ENCODE results near the gene PLA2G3. TPM values are rescaled to one million over a fixed set of nuclear protein-coding genes. Genes with fewer than 3 reads are reported as not detected.

Gene PLA2G3
- total RNA-seq, 1 experiment from 2014 or later: 18.3 TPM

DNA sequence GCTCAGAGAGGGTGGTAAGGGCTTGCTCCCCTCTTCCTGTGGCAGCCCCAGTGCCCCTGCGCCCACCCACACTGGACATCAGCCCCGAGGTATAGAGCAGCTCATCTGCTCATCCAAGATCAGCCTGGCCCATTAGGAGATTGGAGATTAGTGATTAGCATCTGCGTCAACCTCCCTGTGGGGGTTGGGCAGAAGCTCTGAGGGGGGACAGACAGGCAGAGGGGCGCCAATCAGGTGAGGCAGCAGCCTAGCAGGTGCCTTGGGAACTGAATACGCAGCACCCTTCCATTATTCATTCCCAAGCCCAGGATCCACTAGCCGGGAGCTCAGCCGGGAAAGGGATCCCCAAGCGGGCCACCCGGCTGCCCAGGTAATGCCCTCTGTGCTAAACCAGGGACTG, 48.1 kb downstream of the PLA2G3 start:
- TF ChIP-seq CREB1 (CRISPR knock-in tag; IDR thresholded peaks at IDR 0.05): no peak
- TF ChIP-seq ELF4 (CRISPR knock-in tag; IDR thresholded peaks at IDR 0.05; ENCODE audit: low read depth): no peak
- no peak for TF ChIP-seq RORB (CRISPR knock-in tag; IDR thresholded peaks at IDR 0.05)
- TF ChIP-seq, protein P1, sequence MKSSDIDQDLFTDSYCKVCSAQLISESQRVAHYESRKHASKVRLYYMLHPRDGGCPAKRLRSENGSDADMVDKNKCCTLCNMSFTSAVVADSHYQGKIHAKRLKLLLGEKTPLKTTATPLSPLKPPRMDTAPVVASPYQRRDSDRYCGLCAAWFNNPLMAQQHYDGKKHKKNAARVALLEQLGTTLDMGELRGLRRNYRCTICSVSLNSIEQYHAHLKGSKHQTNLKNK (CRISPR knock-in tag; IDR thresholded peaks at IDR 0.05): no peak
- TF ChIP-seq, protein P2, sequence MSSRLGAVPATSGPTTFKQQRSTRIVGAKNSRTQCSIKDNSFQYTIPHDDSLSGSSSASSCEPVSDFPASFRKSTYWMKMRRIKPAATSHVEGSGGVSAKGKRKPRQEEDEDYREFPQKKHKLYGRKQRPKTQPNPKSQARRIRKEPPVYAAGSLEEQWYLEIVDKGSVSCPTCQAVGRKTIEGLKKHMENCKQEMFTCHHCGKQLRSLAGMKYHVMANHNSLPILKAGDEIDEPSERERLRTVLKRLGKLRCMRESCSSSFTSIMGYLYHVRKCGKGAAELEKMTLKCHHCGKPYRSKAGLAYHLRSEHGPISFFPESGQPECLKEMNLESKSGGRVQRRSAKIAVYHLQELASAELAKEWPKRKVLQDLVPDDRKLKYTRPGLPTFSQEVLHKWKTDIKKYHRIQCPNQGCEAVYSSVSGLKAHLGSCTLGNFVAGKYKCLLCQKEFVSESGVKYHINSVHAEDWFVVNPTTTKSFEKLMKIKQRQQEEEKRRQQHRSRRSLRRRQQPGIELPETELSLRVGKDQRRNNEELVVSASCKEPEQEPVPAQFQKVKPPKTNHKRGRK (CRISPR knock-in tag; IDR thresholded peaks at IDR 0.05; ENCODE audit: borderline replicate concordance): no peak
- no peak for TF ChIP-seq TP53 (CRISPR knock-in tag; IDR thresholded peaks at IDR 0.05)
- TF ChIP-seq ETV6 (CRISPR knock-in tag; IDR thresholded peaks at IDR 0.05): no peak
- TF ChIP-seq EMX1 (CRISPR knock-in tag; IDR thresholded peaks at IDR 0.05): no peak
- TF ChIP-seq ZNF396 (CRISPR knock-in tag; IDR thresholded peaks at IDR 0.05; ENCODE audit: borderline replicate concordance): no peak
- no peak for TF ChIP-seq NR2C2 (CRISPR knock-in tag; IDR thresholded peaks at IDR 0.05)
- TF ChIP-seq, protein P3, sequence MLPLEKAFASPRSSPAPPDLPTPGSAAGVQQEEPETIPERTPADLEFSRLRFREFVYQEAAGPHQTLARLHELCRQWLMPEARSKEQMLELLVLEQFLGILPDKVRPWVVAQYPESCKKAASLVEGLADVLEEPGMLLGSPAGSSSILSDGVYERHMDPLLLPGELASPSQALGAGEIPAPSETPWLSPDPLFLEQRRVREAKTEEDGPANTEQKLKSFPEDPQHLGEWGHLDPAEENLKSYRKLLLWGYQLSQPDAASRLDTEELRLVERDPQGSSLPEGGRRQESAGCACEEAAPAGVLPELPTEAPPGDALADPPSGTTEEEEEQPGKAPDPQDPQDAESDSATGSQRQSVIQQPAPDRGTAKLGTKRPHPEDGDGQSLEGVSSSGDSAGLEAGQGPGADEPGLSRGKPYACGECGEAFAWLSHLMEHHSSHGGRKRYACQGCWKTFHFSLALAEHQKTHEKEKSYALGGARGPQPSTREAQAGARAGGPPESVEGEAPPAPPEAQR (CRISPR knock-in tag; IDR thresholded peaks at IDR 0.05): no peak
- TF ChIP-seq IRF2 (CRISPR knock-in tag; IDR thresholded peaks at IDR 0.05; ENCODE audit: borderline replicate concordance, low read depth): no peak
- no peak for TF ChIP-seq GTF2I (CRISPR knock-in tag; conservative IDR thresholded peaks at IDR 0.05)
- TF ChIP-seq SOX15 (CRISPR knock-in tag; IDR thresholded peaks at IDR 0.05): no peak
- TF ChIP-seq, protein P4, sequence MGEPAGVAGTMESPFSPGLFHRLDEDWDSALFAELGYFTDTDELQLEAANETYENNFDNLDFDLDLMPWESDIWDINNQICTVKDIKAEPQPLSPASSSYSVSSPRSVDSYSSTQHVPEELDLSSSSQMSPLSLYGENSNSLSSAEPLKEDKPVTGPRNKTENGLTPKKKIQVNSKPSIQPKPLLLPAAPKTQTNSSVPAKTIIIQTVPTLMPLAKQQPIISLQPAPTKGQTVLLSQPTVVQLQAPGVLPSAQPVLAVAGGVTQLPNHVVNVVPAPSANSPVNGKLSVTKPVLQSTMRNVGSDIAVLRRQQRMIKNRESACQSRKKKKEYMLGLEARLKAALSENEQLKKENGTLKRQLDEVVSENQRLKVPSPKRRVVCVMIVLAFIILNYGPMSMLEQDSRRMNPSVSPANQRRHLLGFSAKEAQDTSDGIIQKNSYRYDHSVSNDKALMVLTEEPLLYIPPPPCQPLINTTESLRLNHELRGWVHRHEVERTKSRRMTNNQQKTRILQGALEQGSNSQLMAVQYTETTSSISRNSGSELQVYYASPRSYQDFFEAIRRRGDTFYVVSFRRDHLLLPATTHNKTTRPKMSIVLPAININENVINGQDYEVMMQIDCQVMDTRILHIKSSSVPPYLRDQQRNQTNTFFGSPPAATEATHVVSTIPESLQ (CRISPR knock-in tag; IDR thresholded peaks at IDR 0.05): no peak
- TF ChIP-seq, protein P5, sequence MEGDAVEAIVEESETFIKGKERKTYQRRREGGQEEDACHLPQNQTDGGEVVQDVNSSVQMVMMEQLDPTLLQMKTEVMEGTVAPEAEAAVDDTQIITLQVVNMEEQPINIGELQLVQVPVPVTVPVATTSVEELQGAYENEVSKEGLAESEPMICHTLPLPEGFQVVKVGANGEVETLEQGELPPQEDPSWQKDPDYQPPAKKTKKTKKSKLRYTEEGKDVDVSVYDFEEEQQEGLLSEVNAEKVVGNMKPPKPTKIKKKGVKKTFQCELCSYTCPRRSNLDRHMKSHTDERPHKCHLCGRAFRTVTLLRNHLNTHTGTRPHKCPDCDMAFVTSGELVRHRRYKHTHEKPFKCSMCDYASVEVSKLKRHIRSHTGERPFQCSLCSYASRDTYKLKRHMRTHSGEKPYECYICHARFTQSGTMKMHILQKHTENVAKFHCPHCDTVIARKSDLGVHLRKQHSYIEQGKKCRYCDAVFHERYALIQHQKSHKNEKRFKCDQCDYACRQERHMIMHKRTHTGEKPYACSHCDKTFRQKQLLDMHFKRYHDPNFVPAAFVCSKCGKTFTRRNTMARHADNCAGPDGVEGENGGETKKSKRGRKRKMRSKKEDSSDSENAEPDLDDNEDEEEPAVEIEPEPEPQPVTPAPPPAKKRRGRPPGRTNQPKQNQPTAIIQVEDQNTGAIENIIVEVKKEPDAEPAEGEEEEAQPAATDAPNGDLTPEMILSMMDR (IDR thresholded peaks at IDR 0.05): no peak
- no peak for TF ChIP-seq ZNF423 (CRISPR knock-in tag; IDR thresholded peaks at IDR 0.05)
- no peak for TF ChIP-seq FOXP1 (CRISPR knock-in tag; IDR thresholded peaks at IDR 0.05; ENCODE audit: borderline replicate concordance)
- no peak for TF ChIP-seq JUN (CRISPR knock-in tag; IDR thresholded peaks at IDR 0.05)
- Mint-ChIP-seq H3K36me3 (no peaks in the 10 kb centered on the region), H3K4me1 (peaks cover 4% of the 10 kb centered on the region), H3K27me3 (ENCODE audit: low read depth) (no peaks in the 10 kb centered on the region), H3K4me3 (no peak overlapping the region), H3K27ac (no peak overlapping the region), H3K9me3 (no peaks in the 10 kb centered on the region)
- no peak for ATAC-seq
- POLR2A ChIA-PET: no interaction called here
- CTCF ChIA-PET: interaction anchor here (0.6 to 21.8 kb wide), 3 partner anchors 14 to 146 kb away, joined by 3 to 363 read pairs (median 3); partner anchors contain the start of gene SELENOM
- DNase-seq (ENCODE audit: low spot score): no peak

All from WTC11 (cell line).